HG03108 (cell line): ENCODE measurements around the gene TUBB4A.

Experiments used
- ATAC-seq: cut with Tn5 transposase; IDR thresholded peaks from one replicate; pipeline ENCODE4 v1.9.1; 2021; ENCODE audit warnings: moderate library complexity; ENCODE audit not compliant: unreplicated experiment

TUBB4A gene

GRCh38 chr19:6498294-6499036, 3.6 kb downstream of the TUBB4A start:
- ATAC-seq = no peak

GRCh38 chr19:6495947-6496346, 6.2 kb downstream of the TUBB4A start:
- no peak for ATAC-seq

GRCh38 chr19:6494438-6495036, 7.6 kb downstream of the TUBB4A start:
- ATAC-seq = no peak

- no peak for ATAC-seq
Observed at GRCh38 chr19:6491802-6492592, 10.1 kb downstream of the TUBB4A start.

GRCh38 chr19:6490134-6490533, 12.0 kb downstream of the TUBB4A start:
- no peak for ATAC-seq

GRCh38 chr19:6489278-6490061, 12.6 kb downstream of the TUBB4A start:
- ATAC-seq = no peak

- no peak for ATAC-seq
Observed at GRCh38 chr19:6484831-6485230, 17.3 kb downstream of the TUBB4A start.

- ATAC-seq = no peak
Observed at GRCh38 chr19:6484230-6484629, 17.9 kb downstream of the TUBB4A start.

GRCh38 chr19:6483235-6483634, 18.9 kb downstream of the TUBB4A start:
- no peak for ATAC-seq

GRCh38 chr19:6482343-6482686, 19.8 kb downstream of the TUBB4A start:
- no peak for ATAC-seq

GRCh38 chr19:6481541-6482342, 20.4 kb downstream of the TUBB4A start, which contains the start of gene DENND1C:
TSS of gene DENND1C (minus strand) at chr19:6481787. CDS start at chr19:6481695, 92 bp downstream.
- ATAC-seq = peak; percentile 80

- peak; percentile 12 for ATAC-seq
Observed at GRCh38 chr19:6480848-6481415, 21.2 kb downstream of the TUBB4A start.

GRCh38 chr19:6479836-6480398, 22.2 kb downstream of the TUBB4A start:
- ATAC-seq = no peak

GRCh38 chr19:6478815-6479214, 23.3 kb downstream of the TUBB4A start:
- ATAC-seq = no peak

GRCh38 chr19:6476896-6477431, 25.1 kb downstream of the TUBB4A start:
- no peak for ATAC-seq

- no peak for ATAC-seq
Observed at GRCh38 chr19:6476155-6476895, 25.8 kb downstream of the TUBB4A start.

GRCh38 chr19:6475321-6476108, 26.6 kb downstream of the TUBB4A start:
- no peak for ATAC-seq

GRCh38 chr19:6473647-6474046, 28.5 kb downstream of the TUBB4A start:
- ATAC-seq = no peak
